ENCODE data around the gene OR2AE1.
"Not testable (repeated sequence)": the region's sequence is repeated elsewhere in the genome, so short reads cannot be mapped to it uniquely, and the experiment has no call there.

OR2AE1 gene

DNA sequence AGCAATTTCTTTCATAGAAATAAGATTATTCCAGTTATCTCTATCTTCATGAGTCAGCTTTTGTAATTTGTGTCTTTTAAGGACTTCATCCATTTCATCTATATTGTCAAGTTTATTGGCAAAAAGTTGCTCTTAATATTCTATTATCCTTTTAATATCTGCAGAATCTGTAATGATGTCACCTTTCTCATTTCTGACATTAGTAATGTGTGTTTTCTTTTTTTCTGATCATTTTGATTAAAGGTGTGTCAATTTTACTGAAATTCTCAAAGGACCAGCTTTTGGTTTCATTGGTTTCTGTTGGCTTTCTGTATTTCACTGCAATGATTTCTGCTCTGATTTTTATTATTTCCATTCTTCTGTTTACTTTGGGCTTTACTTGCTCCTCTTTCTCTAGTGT is 17.9 kb upstream of the OR2AE1 start:
- CTCF ChIA-PET = interaction anchor here (1.5 kb wide), 1 partner anchor 85 kb away, joined by 3 read pairs; no protein-coding TSS in a partner anchor
- TF ChIP-seq, protein P1, sequence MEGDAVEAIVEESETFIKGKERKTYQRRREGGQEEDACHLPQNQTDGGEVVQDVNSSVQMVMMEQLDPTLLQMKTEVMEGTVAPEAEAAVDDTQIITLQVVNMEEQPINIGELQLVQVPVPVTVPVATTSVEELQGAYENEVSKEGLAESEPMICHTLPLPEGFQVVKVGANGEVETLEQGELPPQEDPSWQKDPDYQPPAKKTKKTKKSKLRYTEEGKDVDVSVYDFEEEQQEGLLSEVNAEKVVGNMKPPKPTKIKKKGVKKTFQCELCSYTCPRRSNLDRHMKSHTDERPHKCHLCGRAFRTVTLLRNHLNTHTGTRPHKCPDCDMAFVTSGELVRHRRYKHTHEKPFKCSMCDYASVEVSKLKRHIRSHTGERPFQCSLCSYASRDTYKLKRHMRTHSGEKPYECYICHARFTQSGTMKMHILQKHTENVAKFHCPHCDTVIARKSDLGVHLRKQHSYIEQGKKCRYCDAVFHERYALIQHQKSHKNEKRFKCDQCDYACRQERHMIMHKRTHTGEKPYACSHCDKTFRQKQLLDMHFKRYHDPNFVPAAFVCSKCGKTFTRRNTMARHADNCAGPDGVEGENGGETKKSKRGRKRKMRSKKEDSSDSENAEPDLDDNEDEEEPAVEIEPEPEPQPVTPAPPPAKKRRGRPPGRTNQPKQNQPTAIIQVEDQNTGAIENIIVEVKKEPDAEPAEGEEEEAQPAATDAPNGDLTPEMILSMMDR (IDR thresholded peaks at IDR 0.05; ENCODE audit: control extremely low read depth, extremely low read depth, low read depth, missing control alignments) = no peak
- no peak for DNase-seq (ENCODE audit: extremely low spot score)
- POLR2A ChIA-PET = no interaction called here

DNA sequence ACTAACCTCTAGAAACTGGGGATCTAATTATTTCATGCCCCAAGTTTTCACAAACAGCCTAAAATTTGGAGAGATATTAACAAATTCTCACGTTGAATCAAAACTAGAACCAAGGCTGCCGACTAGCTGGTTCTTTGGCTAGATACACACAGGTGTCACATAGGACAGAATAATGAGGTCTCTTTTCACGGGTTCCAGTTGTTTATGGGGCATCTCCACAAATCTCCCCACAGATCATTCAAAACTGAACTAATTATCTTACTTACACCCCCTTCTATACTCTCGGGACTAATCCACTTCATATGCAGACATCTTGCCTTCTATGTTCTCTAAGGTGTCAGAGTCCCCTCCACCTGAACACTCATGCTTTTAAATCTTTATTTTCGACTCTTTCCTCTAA is 16.4 kb upstream of the OR2AE1 start:
- ChIA-PET POLR2A (no interaction called here), CTCF (no interaction called here)
- TF ChIP-seq, protein P1 (IDR thresholded peaks at IDR 0.05; ENCODE audit: control extremely low read depth, extremely low read depth, low read depth, missing control alignments) = no peak
- DNase-seq (ENCODE audit: extremely low spot score) = no peak

- CTCF ChIA-PET = interaction anchor here (1.3 kb wide), 1 partner anchor 18 kb away, joined by 3 read pairs; no protein-coding TSS in a partner anchor
- DNase-seq (ENCODE audit: extremely low spot score); POLR2A ChIA-PET: not testable (repeated sequence)
These were observed 13.5 kb upstream of the OR2AE1 start for GRCh38 chr7:99890348-99890747.

DNA sequence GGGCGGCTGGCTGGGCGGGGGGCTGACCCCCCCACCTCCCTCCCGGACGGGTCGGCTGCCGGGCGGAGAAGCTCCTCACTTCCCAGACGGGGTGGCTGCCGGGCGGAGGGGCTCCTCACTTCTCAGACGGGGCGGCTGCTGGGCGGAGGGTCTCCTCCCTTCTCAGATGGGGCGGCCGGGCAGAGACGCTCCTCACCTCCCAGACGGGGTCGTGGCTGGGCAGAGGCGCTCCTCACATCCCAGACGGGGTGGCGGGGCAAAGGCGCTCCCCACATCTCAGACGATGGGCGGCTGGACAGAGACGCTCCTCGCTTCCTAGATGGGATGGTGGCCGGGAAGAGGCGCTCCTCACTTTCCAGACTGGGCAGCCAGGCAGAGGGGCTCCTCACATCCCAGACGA is 11.5 kb upstream of the OR2AE1 start:
- POLR2A ChIA-PET; CTCF ChIA-PET; DNase-seq (ENCODE audit: extremely low spot score): not testable (repeated sequence)

GRCh38 chr7:99881370-99881769 is 4.5 kb upstream of the OR2AE1 start:
- TF ChIP-seq, protein P1 (IDR thresholded peaks at IDR 0.05; ENCODE audit: control extremely low read depth, extremely low read depth, low read depth, missing control alignments) = no peak
- CTCF ChIA-PET = interaction anchor here (1.3 to 1.6 kb wide), 3 partner anchors 16 to 116 kb away, joined by 3 to 4 read pairs (median 3); no protein-coding TSS in a partner anchor
- DNase-seq (ENCODE audit: extremely low spot score) = no peak
- POLR2A ChIA-PET = no interaction called here

GRCh38 chr7:99876491-99876890 is 342 bp downstream of the OR2AE1 start:
- CTCF ChIA-PET = interaction anchor here (1.4 kb wide), 1 partner anchor 19 kb away, joined by 3 read pairs; no protein-coding TSS in a partner anchor
- DNase-seq (ENCODE audit: extremely low spot score) = no peak
- POLR2A ChIA-PET = no interaction called here
- TF ChIP-seq, protein P1 (IDR thresholded peaks at IDR 0.05; ENCODE audit: control extremely low read depth, extremely low read depth, low read depth, missing control alignments) = no peak

- TF ChIP-seq, protein P1 (IDR thresholded peaks at IDR 0.05; ENCODE audit: control extremely low read depth, extremely low read depth, low read depth, missing control alignments) = no peak
- ChIA-PET POLR2A (no interaction called here), CTCF (no interaction called here)
- DNase-seq (ENCODE audit: extremely low spot score) = no peak
These were observed 8.6 kb downstream of the OR2AE1 start for GRCh38 chr7:99868246-99868645.

- POLR2A ChIA-PET; DNase-seq (ENCODE audit: extremely low spot score); CTCF ChIA-PET: not testable (repeated sequence)
These were observed 9.4 kb downstream of the OR2AE1 start for GRCh38 chr7:99867477-99867876.
